ENCODE results near the gene KLHDC2. TPM values are rescaled to one million over a fixed set of nuclear protein-coding genes. Genes with fewer than 3 reads are reported as not detected.
A peak's percentile ranks its signal among the peaks of the same experiment; 100 is the strongest.
"Not testable (repeated sequence)": the region's sequence is repeated elsewhere in the genome, so short reads cannot be mapped to it uniquely, and the experiment has no call there.

The KLHDC2 gene
- 37.7 and 48.0 TPM in 2 replicates for total RNA-seq (2014; rRNA removed)
- polyA plus RNA-seq (2012): 33.6 TPM

- DNase-seq (ENCODE audit: low read depth): peak; percentile 82
Measured at GRCh38 chr14:49767571-49768300, at the start of gene KLHDC2. KLHDC2 (plus strand) TSS chr14:49768153; CDS start chr14:49768469, 316 bp downstream.

DNA sequence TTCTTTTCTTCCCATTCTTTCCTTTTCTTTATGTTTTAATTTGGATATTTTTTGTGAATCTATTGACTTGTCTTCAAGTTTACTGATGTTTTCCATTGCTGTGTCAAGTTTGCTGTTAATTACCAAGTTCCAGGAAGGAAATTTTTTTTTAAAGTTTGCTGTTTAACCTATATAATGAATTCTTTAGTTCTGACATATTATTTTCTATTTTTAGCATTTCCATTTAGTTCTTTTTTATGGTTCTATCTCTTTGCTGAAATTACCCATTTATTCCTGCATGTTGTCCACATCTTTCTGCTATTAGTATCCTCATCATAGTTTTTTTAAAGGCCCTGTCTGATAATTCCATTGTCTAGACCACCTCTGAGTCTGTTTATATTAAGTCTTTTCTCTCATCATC is 47.2 kb upstream of the KLHDC2 start:
- DNase-seq (ENCODE audit: low read depth): no peak

- not testable (repeated sequence) for DNase-seq (ENCODE audit: low read depth)
Measured at GRCh38 chr14:49721733-49722435, 46.1 kb upstream of the KLHDC2 start.

GRCh38 chr14:49727171-49727570 is 40.8 kb upstream of the KLHDC2 start:
- no peak for DNase-seq (ENCODE audit: low read depth)

GRCh38 chr14:49732896-49733295 is 35.1 kb upstream of the KLHDC2 start:
- no peak for DNase-seq (ENCODE audit: low read depth)

- no peak for DNase-seq (ENCODE audit: low read depth)
Measured at GRCh38 chr14:49733836-49734235, 34.1 kb upstream of the KLHDC2 start.

GRCh38 chr14:49735669-49736068 is 32.3 kb upstream of the KLHDC2 start:
- not testable (repeated sequence) for DNase-seq (ENCODE audit: low read depth)

GRCh38 chr14:49745191-49745590 is 22.8 kb upstream of the KLHDC2 start:
- no peak for DNase-seq (ENCODE audit: low read depth)

DNA sequence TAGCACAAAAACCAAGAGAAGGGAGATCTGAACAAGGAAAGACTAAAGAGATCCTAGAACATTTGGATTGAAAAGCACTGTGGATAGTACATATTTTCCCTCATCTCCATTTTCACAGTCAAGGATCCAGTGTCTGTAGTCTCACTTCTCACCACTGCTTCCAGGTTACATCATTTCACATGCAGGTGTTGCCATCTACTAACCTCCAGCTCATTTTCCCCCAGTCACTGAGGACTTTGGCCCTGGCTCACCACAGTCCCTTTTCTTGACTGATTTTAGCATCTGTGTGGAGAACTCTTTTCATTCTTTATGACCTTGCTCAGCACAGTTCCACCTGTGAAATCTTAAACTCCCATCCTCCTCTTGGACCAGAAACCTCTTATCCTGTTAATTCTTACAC is 21.5 kb upstream of the KLHDC2 start:
- DNase-seq (ENCODE audit: low read depth): not testable (repeated sequence)

DNA sequence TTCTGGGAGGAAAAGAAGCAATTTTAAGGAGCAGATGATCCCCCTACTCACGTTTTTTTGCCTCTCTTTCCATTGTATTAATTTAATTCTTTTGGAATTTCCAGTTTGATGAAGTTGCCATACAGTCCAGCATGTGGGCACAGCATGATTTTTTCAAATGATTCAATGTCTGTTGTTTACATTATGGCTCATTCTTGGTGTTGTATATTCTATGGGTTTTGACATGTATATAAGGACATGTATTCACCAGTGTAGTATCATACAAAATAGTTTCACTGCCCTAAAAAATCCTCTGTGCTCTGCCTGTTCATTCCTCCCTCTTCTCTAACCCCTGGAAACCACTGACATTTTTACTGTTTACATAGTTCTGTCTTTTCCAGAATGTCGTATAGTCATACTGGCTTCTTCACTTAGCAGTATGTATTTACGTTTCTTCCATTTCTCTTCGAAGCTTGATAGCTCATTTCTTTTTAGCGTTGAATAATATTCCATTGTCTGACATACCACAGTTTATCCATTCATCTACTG is 13.3 kb upstream of the KLHDC2 start:
- no peak for DNase-seq (ENCODE audit: low read depth)

- no peak for DNase-seq (ENCODE audit: low read depth)
Measured at GRCh38 chr14:49755378-49755777, 12.6 kb upstream of the KLHDC2 start.

DNA sequence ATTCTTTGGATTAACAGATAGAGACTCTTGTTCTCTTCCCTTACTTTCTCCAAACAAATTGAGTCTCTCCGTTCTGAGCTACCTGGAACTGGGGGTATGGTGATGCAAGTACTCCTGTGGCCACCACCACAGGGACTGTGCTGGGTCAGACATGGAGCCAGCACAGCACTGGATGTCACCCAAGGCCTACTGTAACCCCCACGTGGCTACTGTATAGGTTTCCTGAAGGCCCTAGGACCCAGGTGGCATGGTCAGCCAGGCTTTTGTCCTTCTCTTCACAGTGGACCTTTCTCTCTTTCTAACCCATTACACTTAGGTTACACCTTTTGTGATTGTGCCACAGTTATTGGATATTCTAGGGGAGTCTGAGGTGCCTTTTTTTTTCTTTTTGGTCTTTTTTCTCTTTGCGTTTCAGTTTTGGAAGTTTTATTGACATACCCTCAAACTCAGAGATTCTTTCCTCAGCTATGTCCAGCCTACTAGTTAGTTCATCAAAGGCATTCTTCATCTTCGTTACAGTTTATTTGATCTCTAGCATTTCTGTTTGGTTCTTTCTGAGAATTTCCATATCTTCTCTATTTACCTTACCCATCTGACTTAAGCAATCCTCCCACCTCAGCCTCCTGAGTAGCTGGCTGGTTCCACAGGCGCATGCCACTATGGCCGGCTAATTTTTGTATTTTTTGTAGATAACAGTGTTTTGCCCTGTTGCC is 6.0 kb upstream of the KLHDC2 start:
- no peak for DNase-seq (ENCODE audit: low read depth)

GRCh38 chr14:49766839-49767238 is 1.1 kb upstream of the KLHDC2 start:
- no peak for DNase-seq (ENCODE audit: low read depth)

DNA sequence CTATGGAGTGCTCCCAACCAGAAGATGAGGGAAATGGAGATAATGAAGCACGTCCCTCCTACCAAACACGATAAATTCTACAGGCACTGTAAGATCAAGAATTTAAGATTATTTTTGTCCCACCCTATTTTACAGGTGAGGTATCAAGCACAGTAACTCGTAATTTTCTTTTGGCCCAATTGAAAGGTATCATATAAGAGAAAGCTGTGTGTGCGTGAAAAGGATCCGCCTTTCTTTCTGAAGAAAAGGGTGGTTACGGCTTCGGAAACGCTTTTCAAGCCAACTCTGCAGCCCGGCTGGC is 733 bp upstream of the KLHDC2 start:
- no peak for DNase-seq (ENCODE audit: low read depth)

DNA sequence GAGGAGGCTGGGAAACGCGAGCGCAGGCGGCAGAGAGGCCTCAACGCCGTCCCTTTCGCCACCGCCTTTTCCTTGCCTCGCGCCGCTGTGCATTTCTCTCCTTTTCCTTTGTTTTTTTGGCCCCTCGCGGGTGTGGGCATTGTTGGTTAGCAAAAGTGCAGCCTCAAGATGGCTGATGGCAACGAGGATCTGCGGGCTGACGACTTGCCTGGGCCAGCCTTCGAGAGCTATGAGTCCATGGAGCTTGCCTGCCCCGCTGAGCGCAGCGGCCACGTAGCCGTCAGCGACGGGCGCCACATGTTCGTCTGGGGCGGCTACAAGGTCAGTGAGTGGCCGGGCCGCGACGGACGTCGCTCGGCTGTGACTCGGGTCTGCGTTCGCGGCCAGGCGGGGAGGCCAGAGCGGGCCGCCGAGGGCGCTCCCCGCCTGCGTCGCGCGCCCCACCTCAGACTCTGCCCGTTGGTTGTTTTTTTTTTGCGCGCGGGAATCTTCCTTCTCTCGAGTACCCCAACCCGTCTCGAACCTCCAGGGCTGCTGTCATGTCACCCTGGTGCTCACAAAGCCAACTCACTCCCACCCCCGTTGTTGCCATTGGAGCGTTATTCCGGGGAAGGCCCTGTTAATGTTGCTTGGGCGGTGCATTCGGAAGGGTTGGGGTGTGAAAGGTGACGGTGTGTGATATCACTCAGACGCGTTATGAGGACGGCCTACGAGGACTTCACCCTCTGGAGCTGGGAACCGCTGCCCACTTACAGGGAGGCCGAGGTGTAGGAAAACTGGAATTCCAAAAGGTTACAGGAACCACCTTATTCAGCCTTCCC is 558 bp downstream of the KLHDC2 start:
- peak; percentile 71 for DNase-seq (ENCODE audit: low read depth)

DNA sequence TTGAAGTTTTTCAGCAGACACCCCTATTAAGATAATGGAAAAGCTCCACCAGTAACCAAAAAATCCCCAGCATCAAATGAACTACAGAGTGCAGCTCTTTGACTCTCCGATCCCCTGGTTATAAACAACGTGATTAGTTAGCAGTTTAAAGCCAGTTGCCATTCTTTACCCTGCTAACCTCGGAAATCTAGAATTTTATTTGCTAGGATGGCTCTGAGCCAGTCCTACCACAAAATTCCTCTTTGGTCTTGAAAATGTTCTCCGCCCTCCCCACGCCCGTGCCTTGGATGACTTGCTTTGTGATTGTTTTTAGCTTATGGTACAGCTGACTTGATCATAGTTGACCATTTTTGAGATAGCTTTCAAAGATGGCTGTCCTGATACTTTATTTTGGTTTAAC is 1.2 kb downstream of the KLHDC2 start:
- peak; percentile 71 for DNase-seq (ENCODE audit: low read depth)

DNA sequence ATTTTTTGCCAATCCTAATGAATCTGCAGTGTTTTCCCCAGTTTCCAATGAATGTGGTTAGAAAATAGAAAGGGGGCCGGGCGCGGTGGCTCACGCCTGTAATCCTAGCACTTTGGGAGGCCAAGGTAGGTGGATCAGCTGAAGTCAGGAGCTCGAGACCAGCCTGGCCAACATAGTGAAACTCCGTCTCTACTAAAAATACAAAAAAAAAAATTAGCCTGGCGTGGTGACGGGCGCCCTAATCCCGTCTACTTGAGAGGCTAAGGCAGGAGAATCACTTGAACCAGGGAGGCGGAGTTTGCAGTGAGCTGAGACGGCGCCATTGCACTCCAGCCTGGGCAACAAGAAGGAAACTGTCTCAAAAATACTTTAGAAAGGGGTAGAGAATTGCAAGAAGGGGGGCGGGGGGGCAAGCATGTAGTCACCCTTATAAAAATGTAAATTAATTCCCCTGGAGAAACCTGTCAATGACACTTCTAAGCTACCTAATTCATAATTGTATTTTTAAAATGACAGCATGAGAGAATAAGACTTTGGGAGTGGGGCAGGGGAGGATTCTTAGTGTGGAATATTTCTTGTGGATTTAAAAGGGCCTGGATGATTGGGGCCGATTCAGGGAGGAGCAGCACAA is 1.7 kb downstream of the KLHDC2 start:
- no peak for DNase-seq (ENCODE audit: low read depth)

DNA sequence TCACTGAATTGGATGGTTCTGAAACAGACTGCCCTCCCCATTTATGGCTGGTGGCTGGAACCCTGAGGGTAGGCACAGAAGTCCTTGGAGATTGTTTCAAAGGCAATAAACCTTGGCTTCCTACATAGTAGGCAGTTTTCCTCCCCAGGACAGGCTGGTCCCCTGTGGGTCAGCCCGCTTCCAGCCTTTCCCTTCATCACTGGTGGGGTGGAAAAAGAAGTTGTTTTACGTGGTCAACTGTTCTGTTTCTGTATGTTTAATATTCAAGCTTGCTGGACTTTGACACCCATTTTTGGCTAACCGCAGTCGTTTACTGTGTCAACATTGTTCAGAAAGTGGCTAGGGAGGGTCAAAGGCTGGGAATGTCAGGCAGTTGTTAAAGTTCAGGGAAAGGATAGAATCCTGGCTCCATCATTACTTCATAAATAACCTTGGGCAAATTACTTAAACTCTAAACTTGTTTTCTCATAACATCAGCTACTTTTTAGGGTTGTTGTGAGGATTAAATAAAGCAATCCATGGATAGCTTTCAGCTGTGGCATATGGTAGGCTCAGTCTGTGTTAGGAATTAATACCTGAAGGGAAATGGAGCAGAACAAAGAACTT is 2.4 kb downstream of the KLHDC2 start:
- no peak for DNase-seq (ENCODE audit: low read depth)

GRCh38 chr14:49771691-49772090 is 3.7 kb downstream of the KLHDC2 start:
- not testable (repeated sequence) for DNase-seq (ENCODE audit: low read depth)

DNA sequence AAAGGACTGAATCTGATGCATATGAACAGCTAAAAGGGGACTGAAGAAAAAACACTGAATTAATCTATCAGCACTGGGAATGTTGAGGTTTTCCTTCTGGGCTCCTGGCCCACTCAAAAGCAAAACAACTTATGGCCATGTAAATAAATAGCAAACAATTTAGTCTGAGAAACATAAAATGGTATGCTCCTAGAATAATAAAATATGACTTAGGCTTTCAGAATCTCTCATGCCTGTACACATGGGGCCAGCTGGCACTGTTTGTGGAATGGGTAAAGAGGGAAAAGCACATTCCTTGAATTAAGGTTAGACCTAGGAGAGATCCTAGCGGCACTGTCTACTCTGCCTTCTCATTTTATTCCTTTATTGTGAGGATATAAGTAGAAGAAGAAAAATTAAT is 6.2 kb downstream of the KLHDC2 start:
- no peak for DNase-seq (ENCODE audit: low read depth)

- DNase-seq (ENCODE audit: low read depth): no peak
Measured at GRCh38 chr14:49778421-49778820, 10.5 kb downstream of the KLHDC2 start.

Measured in LHCN-M2 (cell line).